Nucleus accumbens (tissue), 56 donors: ENCODE measurements around the gene SERTAD1.

Source experiments
- DNase-seq, 56 donors: peaks; one replicate each; lab custom pipeline; 2025; lab: John Stamatoyannopoulos, UW

SERTAD1 gene

GRCh38 chr19:40424637-40425449, 949 bp downstream of the SERTAD1 start:
- DNase-seq: peak in 11 of 56 donors; percentile 17 to 69 (median 49)

DNA sequence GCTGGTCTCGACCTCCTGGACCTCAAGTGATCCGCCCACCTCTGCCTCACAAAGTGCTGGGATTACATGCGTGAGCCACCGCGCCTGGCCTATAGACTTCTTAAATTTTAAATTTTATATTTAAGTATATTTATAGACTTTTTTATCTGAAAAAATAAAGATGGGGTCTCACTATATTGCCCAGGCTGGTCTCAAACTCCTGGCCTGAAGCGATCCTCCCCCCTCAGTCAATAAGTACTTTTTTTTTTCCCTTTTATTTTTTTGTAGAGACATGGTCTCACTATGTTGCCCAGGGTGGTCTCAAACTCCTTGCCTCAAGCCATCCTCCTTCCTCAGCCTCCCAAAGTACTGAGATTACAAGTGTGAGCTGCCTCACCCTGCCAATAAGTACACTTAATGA, 1.9 kb downstream of the SERTAD1 start:
- no peak for DNase-seq

GRCh38 chr19:40422748-40423566, 2.8 kb downstream of the SERTAD1 start:
- DNase-seq: no peak

- DNase-seq: no peak
These were observed 3.6 kb downstream of the SERTAD1 start for GRCh38 chr19:40421993-40422747.

DNA sequence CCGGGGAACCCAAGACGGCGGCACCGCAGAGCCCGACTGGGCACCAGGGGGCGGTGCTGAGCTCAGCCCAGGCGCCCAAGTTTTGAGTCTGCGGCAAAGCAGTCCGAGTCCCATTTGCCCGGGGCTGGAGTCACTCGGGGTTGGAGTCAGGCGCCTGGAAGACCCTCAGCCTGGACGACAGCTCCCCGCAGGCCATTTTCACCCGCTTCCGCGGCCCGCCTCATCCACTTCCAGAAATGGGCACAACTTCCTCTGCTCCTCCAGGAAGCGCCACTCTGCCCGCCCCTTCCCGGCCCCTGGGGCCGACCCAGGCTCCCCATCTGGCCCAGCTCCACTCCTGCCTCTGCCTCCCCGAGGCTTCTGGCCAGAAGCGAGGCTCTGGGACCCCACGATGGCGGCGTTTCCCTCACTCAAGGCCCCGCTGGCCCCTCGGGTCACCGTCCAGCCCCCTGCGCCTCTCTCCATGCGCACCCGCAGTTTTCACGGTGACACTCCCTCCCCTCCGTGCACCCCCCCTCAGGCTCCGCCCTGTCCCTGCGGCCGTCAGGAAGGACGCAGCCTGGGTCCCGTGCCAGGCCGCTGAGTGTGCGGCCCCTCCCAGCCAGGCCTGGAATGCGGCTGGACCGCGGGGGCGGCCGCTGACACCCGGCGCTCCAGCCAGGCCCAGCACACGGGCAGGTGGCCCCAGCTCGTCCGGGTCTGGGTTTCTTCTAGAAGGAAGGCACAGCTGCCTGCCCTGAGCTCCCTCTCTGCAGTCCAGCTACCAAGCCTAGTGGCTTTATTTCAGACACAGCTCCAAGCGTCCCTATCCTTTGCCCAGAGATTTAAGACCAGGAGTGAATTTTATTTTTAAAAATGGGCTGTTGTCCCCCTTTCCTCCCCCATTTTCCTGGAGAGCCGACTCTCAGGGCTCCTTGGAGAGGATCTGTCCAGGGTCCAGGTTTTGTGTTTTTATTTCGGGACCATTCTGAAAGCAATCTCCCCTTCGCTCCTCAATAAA, 4.7 kb downstream of the SERTAD1 start:
- peak in 55 of 56 donors; percentile 31 to 96 (median 85) for DNase-seq

DNA sequence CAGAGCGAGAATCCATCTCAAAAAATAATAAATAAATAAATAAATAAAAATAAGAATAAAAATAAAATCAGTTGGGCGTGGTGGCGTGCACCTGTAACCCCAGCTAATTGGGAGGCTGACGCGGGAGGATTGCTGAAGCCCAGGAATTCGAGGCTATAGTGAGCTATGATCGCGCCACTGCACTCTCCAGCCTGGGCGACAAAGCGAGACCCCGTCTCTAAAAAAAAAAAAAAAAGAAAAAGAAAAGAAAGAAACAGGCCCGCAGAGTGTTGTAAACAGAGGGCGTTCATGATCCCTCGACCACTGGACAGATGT, 5.4 kb downstream of the SERTAD1 start:
- DNase-seq: no peak

GRCh38 chr19:40419780-40420179, 6.0 kb downstream of the SERTAD1 start:
- DNase-seq: no peak

DNA sequence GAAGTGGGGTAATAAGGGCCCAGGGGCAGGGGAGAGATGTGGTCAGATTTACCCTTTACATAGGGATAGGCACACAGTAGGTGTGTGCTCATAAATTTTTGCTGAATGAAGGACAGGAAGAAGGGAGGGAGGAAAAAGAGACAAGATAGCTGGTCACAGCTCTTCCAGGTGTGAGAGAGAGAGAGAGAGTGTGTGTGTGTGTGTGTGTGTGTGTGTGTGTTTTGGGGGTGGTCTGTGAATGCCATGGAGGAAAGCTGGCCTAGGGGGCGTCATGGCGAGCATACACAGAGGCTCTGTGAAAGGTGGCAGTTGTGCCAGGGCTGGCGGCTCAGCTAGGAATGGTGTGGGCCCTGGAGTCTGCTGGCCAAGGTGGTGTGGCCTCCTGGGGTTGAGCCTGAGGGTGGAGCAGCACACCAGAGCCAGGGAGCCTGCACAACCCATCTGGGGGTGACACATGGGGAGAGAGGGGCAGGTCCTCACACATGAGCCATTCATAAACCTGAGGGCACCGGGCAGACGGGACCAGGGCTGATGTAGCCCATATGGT, 6.7 kb downstream of the SERTAD1 start:
- DNase-seq: no peak

- no peak for DNase-seq
These were observed 7.8 kb downstream of the SERTAD1 start for GRCh38 chr19:40418040-40418439.

DNA sequence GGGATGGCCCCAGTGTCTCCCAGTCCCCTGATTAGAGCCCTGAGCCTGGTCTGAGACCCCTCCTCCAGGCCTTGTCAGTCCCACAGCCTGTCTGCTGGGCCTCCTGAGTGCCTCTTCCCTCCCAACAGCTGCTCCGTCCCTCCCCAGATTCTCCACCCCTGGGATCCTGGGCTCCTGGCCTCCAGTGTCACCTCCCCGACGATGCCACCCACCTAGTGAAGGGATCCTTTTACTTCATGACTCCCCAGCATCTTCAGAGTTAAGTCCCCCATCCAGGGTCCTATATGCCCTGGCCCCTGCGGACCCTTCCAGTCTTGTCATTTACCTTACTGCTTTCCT, 8.2 kb downstream of the SERTAD1 start:
- no peak for DNase-seq

- no peak for DNase-seq
These were observed 8.7 kb downstream of the SERTAD1 start for GRCh38 chr19:40416918-40417642.

DNA sequence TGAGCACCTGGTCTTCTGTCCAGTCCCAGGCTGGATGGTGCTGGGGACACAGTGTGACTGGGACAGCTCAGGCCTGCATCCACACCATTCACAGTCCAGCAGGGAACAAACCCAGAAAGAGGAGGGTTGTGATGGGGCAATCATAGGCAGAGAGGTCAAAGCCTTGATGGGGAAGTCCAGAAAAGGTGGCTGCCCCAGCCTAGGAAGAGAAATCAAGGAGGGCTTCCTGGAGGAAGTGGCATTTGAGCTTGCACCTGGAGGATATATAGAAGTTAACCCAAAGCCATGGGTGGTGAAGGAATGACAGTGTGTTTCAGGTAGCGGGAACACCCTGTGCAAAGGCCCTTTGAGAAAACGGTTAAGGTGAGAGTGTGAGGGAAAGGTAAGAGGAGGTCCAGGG, 10.0 kb downstream of the SERTAD1 start:
- DNase-seq: no peak

GRCh38 chr19:40414542-40415535, 11.0 kb downstream of the SERTAD1 start:
- DNase-seq: no peak

DNA sequence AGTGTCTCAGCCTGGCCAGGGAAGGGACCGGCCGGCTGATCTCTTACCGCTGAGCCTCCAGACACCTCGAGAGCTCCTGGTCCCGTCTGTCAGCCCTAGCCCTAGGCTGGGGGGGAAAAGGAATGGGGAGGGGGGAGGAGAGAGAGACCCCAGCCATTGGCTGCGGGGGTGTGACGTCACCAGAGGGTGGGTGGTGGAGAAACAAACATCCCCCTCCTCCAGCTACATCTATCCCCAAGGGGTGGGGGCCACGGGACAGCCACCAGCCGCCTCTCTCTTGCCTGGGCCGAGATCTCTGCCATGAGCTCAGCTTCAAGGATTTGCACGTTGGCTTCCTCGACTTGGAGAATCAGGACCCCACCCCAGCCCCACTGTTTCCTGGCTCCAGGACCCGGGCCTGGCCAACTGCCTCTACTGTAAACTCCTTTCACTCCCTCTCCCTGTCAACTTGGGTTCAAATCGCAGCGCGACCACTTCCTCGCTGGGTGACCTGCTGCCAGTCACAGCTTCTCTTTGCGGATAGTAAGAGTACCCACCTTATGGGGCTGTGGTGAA, 12.4 kb downstream of the SERTAD1 start, which contains the start of gene PRX:
Gene PRX (minus strand): TSS at position 88 of the 555 bp plus-strand sequence. CDS start 5,446 bp downstream, outside the sequence.
- DNase-seq: no peak

DNA sequence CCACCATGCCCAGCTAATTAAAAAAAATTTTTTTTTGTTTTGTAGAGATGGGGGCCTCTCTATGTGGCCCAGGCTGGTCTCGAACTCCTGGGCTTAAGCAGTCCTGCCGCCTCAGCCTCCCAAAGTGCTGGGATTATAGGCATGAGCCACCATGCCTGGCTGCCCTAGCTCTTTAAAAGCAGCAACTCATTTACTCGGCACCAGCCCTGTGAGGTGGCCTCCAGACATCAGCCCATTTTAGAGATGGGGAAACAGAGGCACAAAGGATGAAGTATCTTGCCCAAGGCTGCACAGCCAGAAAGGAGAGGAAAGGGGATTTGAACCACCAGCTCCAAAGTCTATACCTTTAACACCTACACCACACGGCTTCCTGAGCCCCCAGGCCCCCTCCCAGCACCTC, 12.9 kb downstream of the SERTAD1 start:
- DNase-seq: no peak

DNA sequence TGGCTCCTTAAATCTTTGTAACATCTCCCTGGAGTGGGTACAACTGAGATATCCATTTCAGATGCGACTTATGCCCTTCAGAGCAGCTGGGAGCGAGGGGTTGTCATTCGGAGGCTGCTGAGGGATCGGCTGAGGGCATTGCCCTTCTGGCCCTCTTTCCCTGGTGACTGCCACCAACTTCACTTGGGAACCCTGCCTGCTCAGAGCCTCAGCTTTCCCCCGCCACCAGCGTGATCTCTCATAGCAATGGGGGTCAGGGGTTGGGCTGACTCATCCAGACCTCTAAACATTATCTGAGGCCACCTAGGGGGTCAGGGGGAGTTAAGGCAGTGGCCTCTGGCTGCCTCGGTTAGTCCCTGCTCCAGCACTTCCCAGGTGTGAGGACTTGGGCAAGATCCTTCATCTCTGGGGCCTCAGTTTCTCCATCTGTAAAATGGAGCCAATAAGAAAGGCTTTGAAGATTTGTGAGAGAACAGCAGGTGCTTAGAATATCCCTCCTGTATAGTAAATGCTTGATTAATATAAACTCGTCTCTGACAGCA, 13.8 kb downstream of the SERTAD1 start:
- no peak for DNase-seq
